K562 (cell line): Measurements from ENCODE around the gene ANXA7. TPM values are rescaled to one million over a fixed set of nuclear protein-coding genes. Genes with fewer than 3 reads are reported as not detected.
A peak's percentile ranks its signal among the peaks of the same experiment; 100 is the strongest.

Experiments
- ESRRA ChIP-seq: fragments of 450-650 bp; IDR thresholded peaks from 2 replicates; pipeline ENCODE4 v1.6.1; 2014; ENCODE audit warnings: low read depth, mild to moderate bottlenecking, moderate library complexity, borderline replicate concordance
- ETS2 ChIP-seq: IDR thresholded peaks from 2 replicates; pipeline ENCODE4 v1.6.1; 2016; ENCODE audit warnings: borderline replicate concordance, missing genetic modification characterization, mild to moderate bottlenecking, moderate library complexity, missing compliant biosample characterization; ENCODE audit not compliant: poor library complexity, severe bottlenecking
- ETV6 ChIP-seq, 3 experiments: fragments of 150-350 bp in 1 of 3; sonication (generic) in 1 of 3; formaldehyde crosslinking in 1 of 3; IDR thresholded peaks; 2 replicates each; pipeline versions ENCODE4 v1.6.1 to v1.8.0; 2014 to 2022; ENCODE audit warnings: borderline replicate concordance in 2 of 3, low read depth in 2 of 3, antibody characterized with exemption in 1 of 3, low read length in 1 of 3, mild to moderate bottlenecking in 1 of 3, missing genetic modification reagents in 1 of 3
- FIP1L1 ChIP-seq: fragments of 200-400 bp; formaldehyde crosslinking; IDR thresholded peaks from 2 replicates; pipeline ENCODE4 v1.6.1; 2018; ENCODE audit warnings: mild to moderate bottlenecking, low read depth, low read length; ENCODE audit not compliant: poor library complexity, severe bottlenecking
- HLTF ChIP-seq: fragments of 450-650 bp; IDR thresholded peaks from 2 replicates; pipeline ENCODE4 v1.6.1; 2016
- MIER1 ChIP-seq: fragments of 450-650 bp; IDR thresholded peaks from 2 replicates; pipeline ENCODE4 v1.6.1; 2016; ENCODE audit warnings: antibody characterized with exemption, mild to moderate bottlenecking, low read depth
- NEUROD1 ChIP-seq: fragments of 150-350 bp; IDR thresholded peaks from 2 replicates; pipeline ENCODE4 v1.6.1; 2014; ENCODE audit warnings: borderline replicate concordance, low read length, low read depth; ENCODE audit not compliant: partially characterized antibody
- SAFB ChIP-seq: fragments of 200-400 bp; formaldehyde crosslinking; IDR thresholded peaks from 2 replicates; pipeline ENCODE4 v1.6.1; 2017; ENCODE audit warnings: low read depth, low read length, borderline replicate concordance
- SMAD4 ChIP-seq: fragments of 250-450 bp; sonication (Bioruptor Pico); conservative IDR thresholded peaks from 2 replicates; pipeline ENCODE4 v1.8.0; 2021; ENCODE audit warnings: inconsistent platforms, mild to moderate bottlenecking, moderate library complexity
- U2AF1 ChIP-seq: fragments of 200-400 bp; formaldehyde crosslinking; optimal IDR thresholded peaks from 2 replicates; pipeline ENCODE3; 2017; ENCODE audit warnings: mild to moderate bottlenecking, low read depth, low read length, moderate library complexity
- ZBTB11 ChIP-seq, 3 experiments: fragments of 200-800 bp in 1 of 3; fragments of 250-450 bp in 1 of 3; fragments of 450-650 bp in 1 of 3; sonication (Bioruptor Pico) in 1 of 3; sonication (Bioruptor generic) in 1 of 3; formaldehyde crosslinking in 1 of 3; IDR thresholded peaks; 2 replicates each; pipeline versions ENCODE4 v1.6.1 to v1.8.0; 2016 to 2022; ENCODE audit warnings: mild to moderate bottlenecking in 2 of 3, missing genetic modification characterization in 2 of 3, missing compliant biosample characterization in 1 of 3, moderate library complexity in 1 of 3
- ZBTB26 ChIP-seq: fragments of 450-650 bp; formaldehyde crosslinking; IDR thresholded peaks from 2 replicates; pipeline ENCODE4 v1.4.0; 2022; ENCODE audit warnings: missing genetic modification characterization
- ZNF146 ChIP-seq: IDR thresholded peaks from one replicate; pipeline ENCODE4 v1.6.1; 2018; ENCODE audit warnings: missing compliant biosample characterization; ENCODE audit not compliant: unreplicated experiment
- ZNF165 ChIP-seq: fragments of 250-450 bp; sonication (Bioruptor Pico); IDR thresholded peaks from 2 replicates; pipeline ENCODE4 v1.4.0; 2020; ENCODE audit warnings: borderline replicate concordance
- ZNF184 ChIP-seq: sonication (generic); formaldehyde crosslinking; IDR thresholded peaks from 2 replicates; pipeline ENCODE4 v1.5.0; 2020; ENCODE audit warnings: missing genetic modification reagents
- polyA plus RNA-seq, 8 experiments: library from polyadenylated mRNA; depleted of rRNA in 4 of 8; stranded (reverse) in 5 of 8; unstranded in 3 of 8; fragments of >200 nt; fragmentation: Nextera tagmentation in 2 of 8; fragmentation: Illumina TruSeq in 1 of 8; extraction: Ambion mirVana in 2 of 8; extraction: Trizol in 1 of 8; gene quantifications; 2 replicates each; pipeline versions ENCODE4 v1.2.1 to v1.2.3, GENCODE V29; 2011 to 2014; ENCODE audit warnings: inconsistent platforms in 1 of 8, missing spikeins in 1 of 8
- total RNA-seq, 7 experiments: library from RNA; depleted of rRNA in 6 of 7; stranded (reverse); fragments of >200 nt in 6 of 7; fragmentation: Illumina TruSeq in 2 of 7; extraction: Trizol in 2 of 7; gene quantifications; 2 replicates each; pipeline versions ENCODE4 v1.2.1 to v1.2.3, GENCODE V29; 2011 to 2021; ENCODE audit warnings: low replicate concordance in 1 of 7
- TF ChIP-seq, protein P1 (sequence below): fragments of 450-650 bp; IDR thresholded peaks from 2 replicates; pipeline ENCODE4 v1.6.1; 2014; ENCODE audit warnings: low read depth, mild to moderate bottlenecking, moderate library complexity, borderline replicate concordance
- TF ChIP-seq, protein P2 (sequence below): fragments of 450-650 bp; IDR thresholded peaks from 2 replicates; pipeline ENCODE4 v1.6.1; 2018; ENCODE audit warnings: mild to moderate bottlenecking, low read depth; ENCODE audit not compliant: partially characterized antibody

ANXA7 gene
- total and polyA plus RNA-seq, 9 of the 15 experiments (the other 6 are each of a cell fraction or from before 2014, with no cell fraction given), result 81.6 to 157 (median 122) TPM

- no peak for TF ChIP-seq SMAD4 (CRISPR knock-in tag)
- TF ChIP-seq MIER1, result no peak
- TF ChIP-seq, protein P1, sequence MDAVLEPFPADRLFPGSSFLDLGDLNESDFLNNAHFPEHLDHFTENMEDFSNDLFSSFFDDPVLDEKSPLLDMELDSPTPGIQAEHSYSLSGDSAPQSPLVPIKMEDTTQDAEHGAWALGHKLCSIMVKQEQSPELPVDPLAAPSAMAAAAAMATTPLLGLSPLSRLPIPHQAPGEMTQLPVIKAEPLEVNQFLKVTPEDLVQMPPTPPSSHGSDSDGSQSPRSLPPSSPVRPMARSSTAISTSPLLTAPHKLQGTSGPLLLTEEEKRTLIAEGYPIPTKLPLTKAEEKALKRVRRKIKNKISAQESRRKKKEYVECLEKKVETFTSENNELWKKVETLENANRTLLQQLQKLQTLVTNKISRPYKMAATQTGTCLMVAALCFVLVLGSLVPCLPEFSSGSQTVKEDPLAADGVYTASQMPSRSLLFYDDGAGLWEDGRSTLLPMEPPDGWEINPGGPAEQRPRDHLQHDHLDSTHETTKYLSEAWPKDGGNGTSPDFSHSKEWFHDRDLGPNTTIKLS, result peak; percentile 45; the same call in 1 of the 2 replicates
- no peak for TF ChIP-seq ZNF184 (CRISPR knock-in tag)
- peak; percentile 51 for TF ChIP-seq NEUROD1
- TF ChIP-seq ZBTB26, result 0 out of 2 replicates have a peak, but pooled peaks have one; percentile 17
- TF ChIP-seq ESRRA, result peak; percentile 78; the same call in 1 of the 2 replicates
- no peak for TF ChIP-seq U2AF1
- TF ChIP-seq ETS2, result no peak
- TF ChIP-seq ETV6 (IDR thresholded peaks at IDR 0.05; ENCODE audit: borderline replicate concordance in 1 of 2, low read depth in 2 of 2, low read length in 1 of 2), result no peak
- no peak for TF ChIP-seq ETV6 (CRISPR knock-in tag; IDR thresholded peaks at IDR 0.05; ENCODE audit: borderline replicate concordance)
- TF ChIP-seq FIP1L1, result no peak
- no peak for TF ChIP-seq ZNF165
- no peak for TF ChIP-seq ZNF146 (CRISPR knock-in tag)
- TF ChIP-seq ZBTB11 (CRISPR knock-in tag; IDR thresholded peaks at IDR 0.05), result no peak
- no peak for TF ChIP-seq HLTF
- no peak for TF ChIP-seq SAFB
- TF ChIP-seq, protein P2, sequence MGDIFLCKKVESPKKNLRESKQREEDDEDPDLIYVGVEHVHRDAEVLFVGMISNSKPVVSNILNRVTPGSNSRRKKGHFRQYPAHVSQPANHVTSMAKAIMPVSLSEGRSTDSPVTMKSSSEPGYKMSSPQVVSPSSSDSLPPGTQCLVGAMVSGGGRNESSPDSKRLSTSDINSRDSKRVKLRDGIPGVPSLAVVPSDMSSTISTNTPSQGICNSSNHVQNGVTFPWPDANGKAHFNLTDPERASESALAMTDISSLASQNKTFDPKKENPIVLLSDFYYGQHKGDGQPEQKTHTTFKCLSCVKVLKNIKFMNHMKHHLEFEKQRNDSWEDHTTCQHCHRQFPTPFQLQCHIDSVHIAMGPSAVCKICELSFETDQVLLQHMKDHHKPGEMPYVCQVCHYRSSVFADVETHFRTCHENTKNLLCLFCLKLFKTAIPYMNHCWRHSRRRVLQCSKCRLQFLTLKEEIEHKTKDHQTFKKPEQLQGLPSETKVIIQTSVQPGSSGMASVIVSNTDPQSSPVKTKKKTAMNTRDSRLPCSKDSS, result no peak
These were observed 47.2 kb downstream of the ANXA7 start (continued) for GRCh38 chr10:73366381-73367298.
